Peyer's patch (tissue), 4 donors: Measurements from ENCODE around the gene CACNG3.

Experiments
- CTCF ChIP-seq, 6 experiments: fragments of 450-650 bp in 4 of 6; fragments of 200-600 bp in 2 of 6; sonication (generic) in 1 of 6; IDR thresholded peaks; one replicate each; pipeline ENCODE4 v1.5.1; 2017 to 2019; ENCODE audit warnings: antibody characterized with exemption in 6 of 6, mild to moderate bottlenecking in 3 of 6, moderate library complexity in 1 of 6
- POLR2A ChIP-seq, 2 donors: fragments of 450-650 bp; IDR thresholded peaks; one replicate each; pipeline ENCODE4 v1.5.1; 2017; ENCODE audit warnings: antibody characterized with exemption in 2 of 2, mild to moderate bottlenecking in 2 of 2, moderate library complexity in 2 of 2

- TF ChIP-seq CTCF (IDR thresholded peaks at IDR 0.05) (no peak), POLR2A (IDR thresholded peaks at IDR 0.05) (no peak)
Measured at GRCh38 chr16:24297375-24297774, 41.2 kb downstream of the CACNG3 start.
